Choroid plexus epithelial cell (primary cell): ENCODE results near the gene RARB.

Source experiments
- DNase-seq: peaks from one replicate; pipeline ENCODE4 v3.0.0-alpha.2; 2010; ENCODE audit warnings: low read depth
- H3K4me3 ChIP-seq: 2 replicates; pipeline ENCODE4 v1.5.1; 2011; ENCODE audit warnings: low read depth, mild to moderate bottlenecking, control low read depth, low read length, moderate library complexity
- TF ChIP-seq, protein P1 (sequence below): conservative IDR thresholded peaks from 2 replicates; pipeline ENCODE4 v1.5.1; 2011; ENCODE audit warnings: low read depth, mild to moderate bottlenecking, control low read depth, inconsistent platforms, low read length, moderate library complexity

The RARB gene

DNA sequence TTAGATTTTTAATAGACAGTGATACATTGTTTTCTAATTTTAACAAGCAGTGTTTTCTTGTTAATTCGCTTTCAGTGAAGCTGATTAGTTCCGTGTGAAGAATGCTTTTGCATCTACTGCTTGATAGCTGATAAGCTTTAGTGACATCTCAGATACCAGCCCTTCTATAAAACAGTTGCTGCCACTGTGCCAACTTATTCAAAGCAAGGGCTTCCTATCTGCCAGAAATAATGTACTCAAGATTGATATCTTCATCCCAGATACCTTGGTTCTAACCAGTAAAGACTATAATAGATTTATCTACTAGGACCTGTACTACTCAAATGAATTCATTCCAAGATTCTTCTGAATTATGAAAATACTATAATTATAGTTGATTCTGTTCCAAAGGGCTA lies 30.4 kb downstream of the RARB start:
- TF ChIP-seq, protein P1, sequence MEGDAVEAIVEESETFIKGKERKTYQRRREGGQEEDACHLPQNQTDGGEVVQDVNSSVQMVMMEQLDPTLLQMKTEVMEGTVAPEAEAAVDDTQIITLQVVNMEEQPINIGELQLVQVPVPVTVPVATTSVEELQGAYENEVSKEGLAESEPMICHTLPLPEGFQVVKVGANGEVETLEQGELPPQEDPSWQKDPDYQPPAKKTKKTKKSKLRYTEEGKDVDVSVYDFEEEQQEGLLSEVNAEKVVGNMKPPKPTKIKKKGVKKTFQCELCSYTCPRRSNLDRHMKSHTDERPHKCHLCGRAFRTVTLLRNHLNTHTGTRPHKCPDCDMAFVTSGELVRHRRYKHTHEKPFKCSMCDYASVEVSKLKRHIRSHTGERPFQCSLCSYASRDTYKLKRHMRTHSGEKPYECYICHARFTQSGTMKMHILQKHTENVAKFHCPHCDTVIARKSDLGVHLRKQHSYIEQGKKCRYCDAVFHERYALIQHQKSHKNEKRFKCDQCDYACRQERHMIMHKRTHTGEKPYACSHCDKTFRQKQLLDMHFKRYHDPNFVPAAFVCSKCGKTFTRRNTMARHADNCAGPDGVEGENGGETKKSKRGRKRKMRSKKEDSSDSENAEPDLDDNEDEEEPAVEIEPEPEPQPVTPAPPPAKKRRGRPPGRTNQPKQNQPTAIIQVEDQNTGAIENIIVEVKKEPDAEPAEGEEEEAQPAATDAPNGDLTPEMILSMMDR: no peak
- DNase-seq: no peak
- no peak overlapping the region for H3K4me3 ChIP-seq

- TF ChIP-seq, protein P1: no peak
- DNase-seq: no peak
Observed at GRCh38 chr3:25460751-25461150, 32.7 kb downstream of the RARB start.

DNA sequence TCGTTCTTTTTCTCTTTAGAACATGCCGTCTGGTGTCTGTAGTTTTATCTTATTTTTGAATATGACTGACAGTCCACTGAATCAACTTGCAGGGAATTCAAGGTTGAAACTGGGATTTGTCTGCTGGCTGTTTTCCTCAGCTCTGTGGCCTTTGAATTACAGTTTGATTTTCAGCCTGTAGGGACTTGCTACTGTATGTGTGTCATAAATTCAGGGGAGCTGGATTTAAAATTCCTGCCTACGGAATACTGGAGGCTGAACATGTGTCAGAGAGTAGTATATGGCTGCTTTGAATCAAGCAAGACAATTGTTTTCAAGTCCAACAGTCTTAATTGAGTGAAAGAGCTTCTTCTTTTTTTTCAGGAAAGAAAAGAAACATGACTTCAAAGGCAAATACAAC lies 33.9 kb downstream of the RARB start:
- TF ChIP-seq, protein P1: no peak
- no peak for DNase-seq
- no peak overlapping the region for H3K4me3 ChIP-seq

More at GRCh38 chr3:25460751-25461150, 32.7 kb downstream of the RARB start:
- no peak overlapping the region for H3K4me3 ChIP-seq

- no peak overlapping the region for H3K4me3 ChIP-seq
- no peak for DNase-seq
- TF ChIP-seq, protein P1: no peak
Observed at GRCh38 chr3:25462495-25462894, 34.4 kb downstream of the RARB start.

DNA sequence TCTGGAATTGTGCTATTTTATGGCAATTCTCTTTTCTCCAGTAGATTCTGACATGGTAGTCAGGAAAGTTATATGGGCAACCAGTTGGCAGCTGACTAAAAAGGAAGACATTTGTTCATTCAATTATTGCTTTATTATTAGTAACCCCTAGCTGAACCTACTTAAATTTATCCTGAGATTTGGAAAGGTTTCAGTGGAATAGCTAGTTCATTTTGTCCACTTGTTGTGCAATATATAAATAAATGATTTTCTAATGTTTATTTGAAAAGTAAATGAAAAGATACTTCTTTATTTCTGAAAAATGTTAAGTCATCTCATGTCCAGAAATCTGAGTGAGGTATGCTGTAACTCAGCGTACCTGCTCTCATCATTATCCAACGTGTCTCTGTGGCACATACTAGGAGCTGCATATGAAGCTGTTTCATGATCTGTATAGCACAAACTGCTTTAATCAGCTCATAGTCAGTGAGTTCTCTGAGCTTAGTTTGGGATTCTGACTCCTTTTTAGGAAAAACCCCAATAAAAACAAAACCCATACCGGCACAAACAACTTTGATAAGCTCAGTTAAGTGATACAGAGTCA lies 35.9 kb downstream of the RARB start:
- TF ChIP-seq, protein P1: no peak
- DNase-seq: no peak
- H3K4me3 ChIP-seq: no peak overlapping the region

DNA sequence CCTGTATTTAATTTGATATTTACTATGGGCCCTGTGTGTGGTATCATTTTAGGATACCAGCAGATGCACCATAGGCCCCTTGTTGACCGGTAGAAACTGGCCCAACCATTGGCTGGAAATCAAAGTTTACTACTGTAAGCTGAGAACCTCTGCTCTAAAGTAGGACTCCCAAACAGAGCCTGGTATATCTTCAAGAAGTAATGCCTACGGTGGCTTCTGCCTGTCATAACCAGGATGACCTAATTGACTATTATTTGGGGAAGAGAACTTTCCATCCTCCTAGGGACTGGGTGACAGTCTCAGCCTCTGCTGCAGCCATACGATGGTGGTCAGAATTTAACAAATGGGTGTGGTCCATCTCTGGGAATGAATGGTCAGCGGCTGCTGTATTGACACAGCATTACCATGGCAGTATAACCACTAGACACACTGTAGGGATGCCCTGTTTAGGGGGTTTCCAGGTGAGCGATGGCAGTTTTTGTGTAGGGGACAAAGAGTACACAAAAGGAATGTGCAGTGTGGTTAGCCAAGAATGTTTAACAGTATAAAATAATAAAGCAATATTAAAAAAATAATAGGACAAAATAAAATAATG lies 37.3 kb downstream of the RARB start:
- TF ChIP-seq, protein P1: no peak
- no peak overlapping the region for H3K4me3 ChIP-seq
- DNase-seq: no peak

DNA sequence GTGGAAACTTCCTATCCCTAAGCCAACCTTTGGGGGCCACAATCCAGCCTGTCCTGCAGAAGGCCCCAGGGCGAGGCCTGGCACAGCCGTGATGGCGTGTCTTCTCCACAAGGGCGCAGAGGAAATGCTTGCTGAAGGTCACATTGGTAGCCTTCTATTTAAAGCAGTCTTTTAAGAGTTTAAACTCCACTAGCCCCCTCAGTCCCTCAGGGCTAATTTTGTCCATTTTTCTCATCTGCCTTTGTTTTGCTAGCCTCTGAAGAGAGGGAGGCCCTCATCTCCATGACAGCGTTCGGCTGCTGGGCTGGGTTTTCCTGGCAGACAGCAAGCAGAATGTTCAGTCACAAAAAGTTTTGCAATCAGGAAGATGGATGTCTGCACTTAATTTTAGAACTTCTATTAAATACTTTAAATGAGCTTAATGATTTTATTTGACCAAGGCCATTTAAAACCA lies 40.8 kb downstream of the RARB start:
- H3K4me3 ChIP-seq: no peak overlapping the region
- TF ChIP-seq, protein P1: peak; percentile 45
- peak; percentile 93 for DNase-seq
